ENCODE measurements around the gene KIRREL3.

Gene KIRREL3

GRCh38 chr11:126738295-126739031 lies 262.1 kb downstream of the KIRREL3 start:
- no peak for DNase-seq (ENCODE audit: low read depth)

- no peak for DNase-seq (ENCODE audit: low read depth)
These were observed 263.6 kb downstream of the KIRREL3 start for GRCh38 chr11:126736682-126737572.

DNA sequence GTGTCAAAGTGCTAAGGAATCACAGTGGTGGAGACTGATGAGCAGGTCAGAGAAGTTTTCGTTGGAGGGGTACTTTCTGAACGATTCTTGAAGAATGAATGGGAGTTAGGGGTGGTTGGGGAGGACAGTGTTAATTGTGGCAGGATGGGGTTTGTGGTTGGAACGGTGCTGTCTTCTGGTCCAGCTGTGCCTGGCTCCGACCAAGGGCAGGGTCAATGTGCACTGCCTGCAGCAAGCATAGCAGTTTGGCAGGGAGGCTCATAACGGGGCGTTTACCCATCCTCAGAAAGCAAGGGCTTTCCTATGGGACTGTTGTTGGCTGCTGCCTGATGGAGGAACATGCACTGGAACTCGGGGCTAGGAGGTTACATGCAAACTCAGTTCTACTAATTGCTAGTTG lies 265.8 kb downstream of the KIRREL3 start:
- DNase-seq (ENCODE audit: low read depth) = no peak

DNA sequence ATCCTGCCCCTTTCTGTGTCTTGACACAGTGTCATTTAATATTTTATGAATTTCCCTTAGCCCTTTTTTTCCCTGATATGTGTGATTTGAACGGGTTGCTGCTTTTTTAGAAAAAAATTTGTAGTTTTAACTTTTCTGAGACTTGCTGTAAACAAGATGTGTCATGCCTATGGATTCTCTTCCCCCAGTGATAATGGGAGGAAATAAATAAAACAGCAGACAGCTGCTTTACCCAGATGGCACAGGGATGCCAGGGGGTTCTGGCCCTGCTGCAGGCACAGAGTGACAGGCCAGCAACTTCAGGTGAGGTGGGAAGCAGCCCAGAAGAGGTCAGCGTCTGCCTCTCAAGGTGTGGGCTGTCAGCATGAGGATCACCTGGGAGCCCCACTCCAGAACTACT lies 266.9 kb downstream of the KIRREL3 start:
- no peak for DNase-seq (ENCODE audit: low read depth)

DNA sequence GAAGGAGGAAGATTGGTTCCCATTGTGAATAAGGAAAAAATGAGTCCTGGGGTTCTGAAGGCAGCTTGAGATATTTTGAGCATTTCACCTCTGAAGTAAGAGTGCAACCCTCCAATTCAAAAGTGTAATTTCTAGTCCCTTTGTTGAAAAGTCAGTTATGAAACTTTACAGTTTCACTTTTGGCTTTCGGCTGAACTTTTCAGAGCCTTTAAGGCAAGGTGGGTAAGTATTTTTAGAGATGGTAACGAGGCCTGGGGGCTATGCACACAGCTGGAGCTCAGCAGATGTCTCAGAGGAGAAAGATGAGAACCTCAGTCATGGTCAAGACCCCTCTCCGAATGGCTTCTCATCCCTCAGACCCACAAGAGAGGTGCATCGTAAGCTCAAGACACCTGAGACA lies 267.6 kb downstream of the KIRREL3 start:
- DNase-seq (ENCODE audit: low read depth) = no peak

DNA sequence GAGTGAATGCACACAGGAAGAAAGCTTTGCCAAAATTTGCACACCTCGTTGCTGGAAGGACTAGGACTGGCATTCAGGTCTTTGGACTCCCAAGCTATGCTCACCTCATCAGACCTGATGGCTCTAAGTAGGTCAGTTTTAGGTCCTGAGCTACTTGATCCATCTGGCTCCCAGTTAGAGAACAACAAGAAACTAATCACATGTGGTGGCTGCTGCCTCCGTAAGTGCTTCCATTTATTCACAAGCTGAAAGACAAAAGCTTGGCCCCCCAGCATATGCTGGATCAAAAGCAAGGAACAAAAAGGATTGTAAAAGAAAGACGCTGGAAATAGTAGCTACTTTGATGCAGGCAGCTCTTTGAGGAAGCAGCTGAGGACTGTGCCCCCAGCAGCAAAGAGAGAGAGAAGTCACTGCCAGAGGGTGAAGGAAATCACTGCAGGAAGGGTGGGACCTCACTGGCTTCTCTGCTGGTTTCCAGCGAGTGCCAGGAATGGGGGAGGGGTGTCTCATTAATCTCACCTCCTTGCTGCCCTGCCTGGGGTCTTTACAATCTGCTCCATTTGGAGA lies 268.9 kb downstream of the KIRREL3 start:
- no peak for DNase-seq (ENCODE audit: low read depth)

DNA sequence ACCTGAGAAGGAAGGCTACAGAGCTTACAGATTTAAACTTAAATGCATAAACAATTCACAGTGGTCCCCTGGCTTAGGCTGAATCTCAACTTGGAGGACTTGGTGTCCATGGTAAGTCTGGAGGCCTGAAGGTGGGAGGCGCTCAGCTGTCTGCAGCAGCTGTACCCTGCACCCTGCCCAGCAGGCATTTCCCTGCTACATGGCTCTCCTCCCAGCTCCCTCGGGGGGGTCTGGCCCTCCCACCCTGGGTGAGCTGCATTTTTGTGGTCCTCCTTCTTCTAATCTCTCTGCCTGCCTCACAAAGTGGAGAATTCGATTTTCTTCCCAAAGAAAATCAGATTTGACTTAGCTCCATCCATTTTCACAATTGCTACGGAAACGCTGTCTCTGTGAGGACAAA lies 273.2 kb downstream of the KIRREL3 start:
- DNase-seq (ENCODE audit: low read depth) = no peak

GRCh38 chr11:126725521-126725920 lies 275.0 kb downstream of the KIRREL3 start:
- DNase-seq (ENCODE audit: low read depth) = no peak

DNA sequence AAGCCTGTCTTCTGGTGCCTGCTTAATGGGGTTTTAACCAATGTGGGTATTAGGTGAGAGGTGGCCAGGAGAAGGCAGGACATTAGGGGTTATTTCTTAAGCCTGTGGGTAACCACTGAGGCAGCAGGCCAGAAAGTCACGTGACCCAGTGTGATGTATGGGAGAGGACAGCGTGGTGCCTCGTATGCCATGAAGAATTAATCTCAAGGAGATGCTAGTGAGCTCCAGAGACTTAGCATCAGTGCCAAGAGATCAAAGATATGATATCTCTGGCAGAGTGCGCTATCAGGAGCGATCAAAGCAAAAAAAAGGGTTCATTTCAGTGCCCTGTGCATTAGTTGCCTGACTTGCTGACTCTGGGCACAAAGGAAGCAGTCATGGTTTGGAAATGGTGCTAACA lies 275.5 kb downstream of the KIRREL3 start:
- DNase-seq (ENCODE audit: low read depth) = no peak

- no peak for DNase-seq (ENCODE audit: low read depth)
These were observed 276.9 kb downstream of the KIRREL3 start for GRCh38 chr11:126723665-126724045.

DNA sequence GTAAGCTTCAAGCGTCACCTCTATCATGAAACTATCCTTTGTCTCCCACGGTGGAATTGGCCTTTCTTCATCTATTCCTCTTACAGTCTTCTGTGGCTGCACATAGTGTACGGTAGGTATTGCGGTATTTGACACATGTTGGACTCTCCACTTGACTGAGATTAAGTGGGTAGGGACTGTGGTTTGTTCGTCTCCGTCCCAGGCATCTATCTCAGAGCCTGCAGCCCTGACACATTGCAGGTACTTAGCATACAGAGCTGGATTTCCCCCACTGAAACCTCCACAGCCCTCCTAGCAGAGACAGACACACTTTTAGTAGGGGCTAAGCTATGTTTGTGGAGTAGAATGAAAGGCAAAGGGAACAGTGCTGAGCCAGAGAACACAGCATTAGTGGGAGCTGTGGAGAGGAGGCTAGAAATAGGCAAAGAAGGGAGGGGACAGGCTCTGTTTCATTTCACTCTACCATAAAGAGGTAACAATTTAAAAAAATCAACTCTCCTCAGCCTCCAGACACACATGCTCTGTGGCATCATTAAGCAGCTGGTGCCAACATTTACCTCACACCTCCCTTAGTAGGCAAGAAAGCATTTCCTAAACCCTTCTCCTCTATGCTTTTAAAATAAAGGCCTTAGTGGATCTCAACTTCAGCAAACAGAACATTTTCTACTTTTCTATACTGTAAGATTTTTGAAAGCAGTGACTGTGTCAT lies 277.5 kb downstream of the KIRREL3 start:
- DNase-seq (ENCODE audit: low read depth) = no peak

GRCh38 chr11:126722006-126722736 lies 278.4 kb downstream of the KIRREL3 start:
- DNase-seq (ENCODE audit: low read depth) = no peak

DNA sequence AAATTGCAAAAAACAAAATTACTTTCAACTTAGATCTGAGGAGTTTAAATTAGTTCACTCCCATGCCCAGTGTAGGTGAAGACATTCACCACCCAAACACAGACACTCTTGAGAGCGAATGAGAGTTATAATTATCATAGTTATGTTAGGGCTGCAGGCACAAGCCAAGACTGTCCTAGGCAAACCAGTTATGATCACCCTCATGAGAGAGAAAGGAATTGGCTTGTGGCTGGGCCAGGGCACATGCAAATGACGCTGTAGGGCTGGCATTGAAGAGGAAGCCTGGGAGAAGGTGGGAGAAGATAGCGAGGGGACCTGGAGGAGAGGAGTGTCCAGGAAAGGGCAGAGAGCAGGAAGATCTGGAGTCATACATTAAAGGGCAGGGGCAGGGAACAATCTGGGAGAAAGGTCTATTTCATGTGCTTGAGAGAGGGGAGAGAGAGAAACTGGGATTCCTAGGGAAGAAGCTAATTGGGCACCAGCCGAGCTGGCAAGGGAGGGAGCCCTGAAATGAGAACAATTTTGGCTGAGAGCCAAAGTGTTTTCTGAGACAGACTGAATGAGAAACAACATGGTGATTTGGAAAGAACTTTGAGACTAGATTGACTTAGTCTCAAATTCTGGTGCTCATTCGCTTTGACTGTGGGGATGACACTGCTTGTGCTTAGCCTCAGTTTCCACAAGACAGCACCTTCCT lies 279.9 kb downstream of the KIRREL3 start:
- no peak for DNase-seq (ENCODE audit: low read depth)

DNA sequence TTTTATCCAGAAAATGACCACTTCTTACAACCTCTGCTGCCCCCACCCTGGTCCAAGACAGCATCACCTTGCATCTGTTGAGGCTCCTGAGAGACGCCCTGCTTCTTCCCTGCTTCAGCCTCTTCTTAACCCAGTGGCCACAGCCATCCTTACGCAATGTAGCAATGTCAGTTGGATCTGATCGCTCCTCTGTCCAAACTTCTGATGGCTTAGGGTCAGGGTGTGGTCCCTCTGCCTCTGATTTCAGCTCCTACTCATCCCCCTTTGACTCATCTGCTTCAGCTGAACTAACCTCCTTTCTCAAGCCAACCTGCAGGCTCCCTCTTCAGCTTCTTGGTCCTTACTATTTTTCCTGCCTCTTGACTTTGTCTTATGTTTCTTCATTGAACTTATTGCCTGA lies 280.8 kb downstream of the KIRREL3 start:
- DNase-seq (ENCODE audit: low read depth) = no peak

GRCh38 chr11:126718276-126718675 lies 282.3 kb downstream of the KIRREL3 start:
- DNase-seq (ENCODE audit: low read depth) = no peak

DNA sequence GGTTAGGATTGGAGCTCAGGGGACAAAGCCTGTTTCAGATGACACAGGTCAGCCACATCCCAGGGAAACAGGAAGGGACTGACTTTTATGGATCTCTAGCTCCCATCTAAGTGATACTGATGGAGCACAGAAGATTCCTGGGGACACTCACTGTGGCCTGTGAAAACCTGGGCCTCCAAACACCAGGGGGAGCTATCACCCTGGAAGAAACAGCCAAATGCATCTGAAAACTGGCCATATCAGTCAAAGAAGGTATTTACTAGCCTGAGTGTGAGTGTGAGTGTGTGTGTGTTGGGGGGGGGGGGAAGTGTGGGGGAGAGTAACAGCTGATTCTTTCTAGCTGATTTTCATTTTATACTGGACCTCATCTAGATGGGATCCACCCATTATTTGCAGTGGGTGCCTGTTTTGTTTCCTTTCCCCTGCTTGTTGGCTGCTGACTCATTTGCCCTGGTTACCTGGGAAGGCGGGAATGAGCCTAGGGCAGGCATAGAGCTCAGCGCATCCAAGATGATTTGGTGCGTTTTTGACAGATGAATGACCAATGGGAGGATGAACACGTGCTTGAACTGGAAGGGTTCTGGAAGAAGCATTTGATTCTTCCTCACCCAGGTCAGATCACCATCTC lies 284.0 kb downstream of the KIRREL3 start:
- no peak for DNase-seq (ENCODE audit: low read depth)

- DNase-seq (ENCODE audit: low read depth) = no peak
These were observed 286.8 kb downstream of the KIRREL3 start for GRCh38 chr11:126713806-126714205.

GRCh38 chr11:126711977-126712625 lies 288.5 kb downstream of the KIRREL3 start:
- DNase-seq (ENCODE audit: low read depth) = no peak

DNA sequence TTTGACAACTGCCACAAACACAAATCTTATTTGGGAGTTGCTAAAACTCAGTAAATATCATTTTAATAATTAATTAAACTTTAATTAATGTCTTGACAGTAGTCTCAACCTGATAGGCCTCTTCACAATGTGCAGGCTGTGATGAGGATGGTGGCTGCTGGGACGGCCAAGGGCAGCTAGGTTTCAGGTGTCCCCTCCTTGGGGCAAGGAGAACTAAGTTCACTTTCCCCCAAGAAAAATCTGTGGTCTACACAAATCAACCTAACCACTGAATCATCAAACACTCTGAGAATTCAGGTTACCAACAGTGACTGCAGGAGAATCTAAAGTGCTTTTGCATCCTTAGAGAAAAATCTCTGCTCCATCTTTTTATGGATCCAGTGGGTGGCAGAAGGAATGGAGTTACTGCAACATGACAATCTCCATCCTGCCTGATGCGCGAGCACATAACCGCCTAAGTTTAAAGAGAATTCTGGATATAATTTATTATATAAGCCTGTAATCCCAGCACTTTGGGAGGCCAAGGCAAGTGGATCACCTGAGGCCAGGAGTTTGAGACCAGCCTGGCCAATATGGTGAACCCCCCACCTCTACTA lies 289.7 kb downstream of the KIRREL3 start:
- no peak for DNase-seq (ENCODE audit: low read depth)

DNA sequence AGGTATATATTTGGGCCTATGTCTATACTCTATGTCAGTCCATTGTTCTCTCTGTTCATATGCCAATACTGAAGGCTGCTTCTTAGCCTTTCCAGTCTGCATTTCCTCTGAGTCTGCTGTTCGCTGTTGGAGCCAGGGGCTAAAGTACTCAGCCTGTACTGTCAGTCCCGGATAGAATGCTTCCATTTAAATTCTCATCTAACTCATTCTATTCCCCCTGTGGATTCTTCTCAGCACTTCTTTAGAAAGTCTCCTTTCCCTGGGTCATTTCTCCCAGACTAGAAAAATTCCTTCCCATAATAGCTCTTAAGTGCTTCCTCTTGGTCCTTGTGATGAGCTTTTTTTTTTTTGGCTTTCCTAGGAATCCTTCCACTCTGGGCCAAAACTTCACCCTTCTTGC lies 293.1 kb downstream of the KIRREL3 start:
- no peak for DNase-seq (ENCODE audit: low read depth)
